Measurements from ENCODE around the gene SVIL.
"Not testable (repeated sequence)": the region's sequence is repeated elsewhere in the genome, so short reads cannot be mapped to it uniquely, and the experiment has no call there.

The SVIL gene

DNA sequence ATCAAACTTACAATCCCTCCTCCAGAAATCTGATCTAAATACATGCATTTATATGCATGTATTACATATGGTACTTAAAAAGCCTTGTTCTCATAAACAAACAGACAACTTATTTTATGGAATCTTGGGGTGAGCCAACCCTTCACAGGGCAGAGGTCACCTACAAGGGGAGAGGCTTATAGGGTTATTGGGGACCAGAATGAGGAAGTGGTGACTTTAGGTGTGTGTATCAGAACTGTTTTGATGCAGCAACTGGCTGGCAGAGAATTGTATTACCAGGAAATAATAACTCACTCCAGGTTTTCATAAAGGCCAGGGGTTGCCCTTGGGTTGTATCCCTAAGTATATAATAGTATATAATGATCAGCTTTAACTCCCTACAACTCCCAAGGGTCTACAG lies 91.1 kb downstream of the SVIL start:
- DNase-seq (ENCODE audit: low read depth in 4 of 4, low spot score in 1 of 4) = no peak

- DNase-seq (ENCODE audit: low read depth in 4 of 4, low spot score in 1 of 4) = no peak
Measured at GRCh38 chr10:29542723-29543122, 92.0 kb downstream of the SVIL start.

DNA sequence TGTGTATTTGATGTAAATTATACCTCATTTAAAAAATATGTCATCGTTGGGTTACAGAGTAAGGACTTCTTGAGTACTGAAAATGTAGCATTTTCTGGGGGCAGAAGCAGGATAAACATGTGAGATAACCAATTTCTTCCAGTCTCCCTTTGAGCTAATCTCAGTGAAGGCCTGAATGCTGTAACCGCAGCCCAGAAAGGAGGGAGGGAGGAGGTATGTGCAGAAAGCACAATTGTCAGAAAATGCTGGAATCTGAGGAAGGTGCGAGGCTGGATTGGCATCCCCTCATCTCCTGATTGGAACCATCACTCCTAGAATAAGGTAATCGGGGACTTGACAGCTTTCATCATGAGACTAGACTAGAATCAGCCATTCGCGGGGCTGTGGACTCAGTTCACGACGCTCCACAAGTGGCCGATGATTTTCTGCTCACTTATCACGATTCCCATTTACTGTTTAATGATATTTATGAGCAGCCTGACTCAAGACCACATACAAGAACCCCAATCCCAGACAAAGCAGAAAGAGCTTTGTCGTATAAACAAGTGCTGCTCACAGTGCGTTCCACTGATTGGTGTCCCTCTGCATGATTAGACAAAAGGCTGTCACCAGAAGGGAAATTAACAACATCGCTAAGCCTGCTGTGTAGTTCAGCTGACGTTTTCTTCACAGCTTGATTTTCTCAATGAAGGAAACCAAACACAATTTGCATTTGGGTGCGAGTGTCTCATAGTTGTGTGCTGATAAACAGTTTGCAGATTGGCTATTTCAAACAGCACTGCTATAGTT lies 93.2 kb downstream of the SVIL start:
- DNase-seq (ENCODE audit: low read depth in 4 of 4, low spot score in 1 of 4) = no peak

- no peak for DNase-seq (ENCODE audit: low read depth in 4 of 4, low spot score in 1 of 4)
Measured at GRCh38 chr10:29540016-29540415, 94.8 kb downstream of the SVIL start.

- DNase-seq (ENCODE audit: low read depth in 4 of 4, low spot score in 1 of 4) = no peak
Measured at GRCh38 chr10:29539412-29539811, 95.4 kb downstream of the SVIL start.

DNA sequence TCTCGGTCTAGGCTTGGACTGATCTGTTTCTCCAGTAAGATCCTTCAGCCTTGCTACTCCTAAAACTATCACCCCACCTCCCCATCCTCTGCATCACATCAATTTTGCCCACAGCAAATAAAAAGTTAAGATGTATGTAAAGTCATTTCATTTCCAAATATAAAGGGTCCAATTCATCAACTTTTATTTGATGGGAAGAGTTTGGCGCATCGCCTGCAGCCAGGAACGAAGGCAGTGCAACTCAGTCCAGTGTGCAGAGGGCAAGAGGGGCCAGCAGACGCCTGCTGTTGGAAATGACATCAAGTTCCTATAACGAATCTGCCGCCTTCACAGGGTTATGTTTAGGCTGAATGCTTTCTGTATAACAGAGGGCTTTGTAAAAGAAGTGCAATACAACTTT lies 97.0 kb downstream of the SVIL start:
- no peak for DNase-seq (ENCODE audit: low read depth in 4 of 4, low spot score in 1 of 4)

DNA sequence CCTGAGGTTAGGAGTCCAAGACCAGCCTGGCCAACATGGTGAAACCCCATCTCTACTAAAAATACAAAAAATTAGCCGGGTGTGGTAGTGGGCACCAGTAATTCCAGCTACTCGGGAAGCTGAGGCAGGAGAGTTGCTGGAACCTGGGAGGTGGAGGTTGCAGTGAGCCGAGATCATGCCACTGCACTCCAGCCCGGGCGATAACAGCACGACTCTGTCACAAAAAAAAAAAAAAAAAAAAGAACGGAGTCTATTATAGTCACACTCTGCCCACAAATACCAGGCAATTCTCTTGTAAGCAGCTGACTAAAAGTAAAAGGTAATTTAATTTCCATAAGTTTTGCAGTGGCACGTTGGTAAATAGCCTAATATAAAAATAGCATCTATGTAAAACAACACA lies 98.1 kb downstream of the SVIL start:
- not testable (repeated sequence) for DNase-seq (ENCODE audit: low read depth in 4 of 4, low spot score in 1 of 4)

GRCh38 chr10:29535778-29536453 lies 98.9 kb downstream of the SVIL start:
- DNase-seq (ENCODE audit: low read depth in 4 of 4, low spot score in 1 of 4) = no peak

DNA sequence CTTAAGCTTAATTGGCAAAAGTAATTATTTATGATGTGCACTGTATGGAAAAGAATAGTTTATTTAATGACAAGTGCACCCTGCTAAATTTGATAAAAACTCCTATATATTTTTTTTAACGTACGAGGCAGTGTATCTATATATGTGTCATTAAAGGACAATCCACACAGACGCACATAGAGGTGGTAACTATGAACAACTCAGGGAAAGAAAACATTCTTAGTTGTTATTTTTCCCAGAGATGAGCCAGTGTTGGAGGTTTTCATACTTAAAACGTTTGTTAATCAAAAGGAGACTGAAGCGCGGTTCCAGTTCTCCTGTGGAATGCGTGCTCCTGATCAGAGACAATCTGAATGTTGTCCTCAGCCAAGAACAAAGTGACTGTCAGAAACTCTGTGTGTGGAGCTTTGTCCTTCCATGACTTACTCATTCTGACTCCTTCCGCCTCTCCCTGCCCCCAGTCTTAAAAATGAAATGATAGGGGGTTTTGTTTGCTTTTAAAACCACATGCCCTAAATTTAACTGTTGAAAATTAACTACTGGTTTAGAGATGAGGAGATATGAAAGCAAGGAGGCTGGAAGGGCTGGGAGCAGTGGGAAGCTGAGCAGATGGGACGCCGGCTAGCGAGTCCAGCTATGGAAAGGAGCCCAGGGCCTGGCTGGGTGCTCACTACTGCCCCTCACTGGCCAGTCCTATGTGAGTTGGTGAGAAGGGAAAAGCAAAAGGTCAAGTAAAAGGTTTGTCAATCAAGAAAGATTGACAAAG lies 99.6 kb downstream of the SVIL start:
- DNase-seq (ENCODE audit: low read depth in 4 of 4, low spot score in 1 of 4) = no peak

GRCh38 chr10:29534590-29534989 lies 100.2 kb downstream of the SVIL start:
- DNase-seq (ENCODE audit: low read depth in 4 of 4, low spot score in 1 of 4) = no peak

GRCh38 chr10:29533696-29534285 lies 101.0 kb downstream of the SVIL start:
- no peak for DNase-seq (ENCODE audit: low read depth in 4 of 4, low spot score in 1 of 4)

GRCh38 chr10:29533046-29533445 lies 101.7 kb downstream of the SVIL start:
- no peak for DNase-seq (ENCODE audit: low read depth in 4 of 4, low spot score in 1 of 4)

DNA sequence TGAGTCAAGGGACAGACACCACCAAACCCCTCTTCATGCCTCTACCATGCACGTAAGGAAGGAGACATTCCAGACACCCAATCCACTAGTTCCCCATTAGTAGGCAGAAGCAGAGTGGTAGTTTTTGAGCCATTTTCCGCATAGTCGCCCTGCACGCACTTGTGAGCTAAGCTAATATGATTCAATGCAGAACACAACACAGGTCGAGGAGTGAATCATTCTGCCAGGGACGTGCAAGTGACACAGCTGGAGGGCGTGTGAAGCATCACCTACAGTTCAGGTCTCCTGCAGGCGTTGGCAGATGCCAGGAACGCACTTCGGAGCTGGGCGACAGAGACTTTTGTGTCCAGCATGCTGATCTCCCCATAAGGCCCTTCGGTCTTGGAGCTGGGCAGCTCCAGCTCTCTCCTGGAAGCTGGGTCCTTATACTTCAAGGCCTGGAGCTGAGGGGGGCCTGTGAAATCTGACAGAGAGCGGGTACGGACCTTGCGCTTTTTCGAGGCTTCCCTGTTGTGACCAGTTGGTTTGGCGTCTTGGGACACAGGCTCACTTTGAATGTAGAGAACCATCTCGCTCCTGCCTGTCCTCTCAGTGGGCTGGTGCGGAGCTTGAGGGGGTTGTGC lies 102.4 kb downstream of the SVIL start:
- no peak for DNase-seq (ENCODE audit: low read depth in 4 of 4, low spot score in 1 of 4)

GRCh38 chr10:29530112-29530976 lies 104.4 kb downstream of the SVIL start:
- no peak for DNase-seq (ENCODE audit: low read depth in 4 of 4, low spot score in 1 of 4)

- no peak for DNase-seq (ENCODE audit: low read depth in 4 of 4, low spot score in 1 of 4)
Measured at GRCh38 chr10:29529146-29529545, 105.6 kb downstream of the SVIL start.

DNA sequence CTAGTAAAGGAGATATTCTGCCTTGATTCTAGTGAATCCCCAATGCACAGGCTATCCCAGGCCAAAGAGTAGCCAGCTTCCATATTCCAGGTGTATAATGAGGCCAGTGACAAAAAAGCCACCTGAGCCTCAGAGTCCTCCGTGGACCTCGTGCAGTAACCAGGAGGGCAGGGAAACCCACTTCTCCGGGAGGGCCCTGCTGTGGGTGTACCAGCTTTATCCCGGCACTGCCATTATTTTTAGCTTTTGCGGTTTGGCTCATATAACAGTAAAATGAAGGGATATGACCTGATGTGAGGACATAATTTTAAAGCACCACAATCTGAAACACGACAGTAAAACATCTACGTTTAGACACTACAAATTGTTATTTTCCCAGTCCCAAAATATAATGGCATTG lies 109.0 kb downstream of the SVIL start:
- DNase-seq (ENCODE audit: low read depth in 4 of 4, low spot score in 1 of 4) = no peak

GRCh38 chr10:29524720-29525119 lies 110.1 kb downstream of the SVIL start:
- no peak for DNase-seq (ENCODE audit: low read depth in 4 of 4, low spot score in 1 of 4)

DNA sequence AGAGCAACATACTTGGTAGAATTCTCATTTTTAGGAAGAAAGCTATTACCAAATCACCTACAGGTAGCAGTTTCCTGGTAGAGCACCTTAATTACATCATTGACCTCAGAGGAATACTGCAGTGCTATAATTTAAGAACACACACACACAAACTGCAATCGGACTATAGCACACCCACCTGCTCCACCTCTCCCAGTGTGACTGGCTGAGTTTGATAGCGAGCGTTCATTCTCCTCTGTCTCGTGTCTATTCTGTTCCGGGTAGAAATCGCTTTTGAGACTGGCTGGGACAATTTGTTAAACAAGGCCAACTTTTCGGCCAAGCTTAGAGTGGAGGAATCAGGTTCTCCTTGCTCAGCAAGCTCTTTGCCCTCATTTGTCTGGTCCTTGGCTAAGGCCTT lies 110.5 kb downstream of the SVIL start:
- DNase-seq (ENCODE audit: low read depth in 4 of 4, low spot score in 1 of 4) = no peak

GRCh38 chr10:29522918-29523317 lies 111.9 kb downstream of the SVIL start:
- DNase-seq (ENCODE audit: low read depth in 4 of 4, low spot score in 1 of 4) = no peak

All from stimulated activated CD4-positive, alpha-beta T cell treated with anti-CD3 and anti-CD28 coated beads, Interleukin-1b, Interleukin-23, amount 100 ng/mL, for 24 hours (primary cell).